SK-N-SH (cell line): ENCODE measurements around the gene WBP2. TPM values are rescaled to one million over a fixed set of nuclear protein-coding genes. Genes with fewer than 3 reads are reported as not detected.

Experiments used
- CTCF ChIA-PET: fragments of 300-600, 350-600 bp; formaldehyde crosslinking; extraction: SDS; loops from one replicate; lab custom pipeline; 2021; lab: Yijun Ruan, JAX
- POLR2A ChIA-PET: fragments of 350-600 bp; sonication (Branson Sonifier 250); formaldehyde crosslinking; extraction: SDS; loops from one replicate; lab custom pipeline; 2020; ENCODE audit warnings: antibody characterized with exemption, inconsistent platforms; lab: Yijun Ruan, JAX
- DNase-seq: peaks from one replicate; pipeline ENCODE4 v3.0.0; 2012
- H2AFZ ChIP-seq: fragments of 200-600 bp; sonication (generic); 2 replicates; pipeline ENCODE4 v1.8.1; 2016; ENCODE audit warnings: antibody characterized with exemption, mild to moderate bottlenecking, low read depth
- H3F3A ChIP-seq: fragments of 200-600 bp; sonication (generic); replicated peaks from 2 replicates; pipeline ENCODE3; 2016; ENCODE audit warnings: antibody characterized with exemption, mild to moderate bottlenecking; ENCODE audit not compliant: insufficient read depth
- H3K27ac ChIP-seq, 2 experiments: fragments of 200-500 bp in 1 of 2; fragments of 200-600 bp in 1 of 2; sonication (Bioruptor generic) in 1 of 2; sonication (generic), shearing (Covaris generic) in 1 of 2; 2 replicates each; pipeline versions ENCODE4 v1.5.1 to v1.6.1; 2014 to 2016; ENCODE audit warnings: low read depth in 2 of 2, inconsistent platforms in 1 of 2, low read length in 1 of 2, mild to moderate bottlenecking in 1 of 2, mixed read lengths in 1 of 2
- H3K27me3 ChIP-seq: fragments of 200-600 bp; sonication (generic), shearing (Covaris generic); 2 replicates; pipeline ENCODE4 v1.6.1; 2016; ENCODE audit warnings: mixed run types; ENCODE audit not compliant: insufficient read depth
- H3K36me3 ChIP-seq, 2 experiments: fragments of 200-500 bp in 1 of 2; fragments of 200-600 bp in 1 of 2; sonication (Bioruptor generic) in 1 of 2; sonication (generic) in 1 of 2; replicated peaks in 1 of 2; 2 replicates each; pipeline versions ENCODE3 to v1.5.1; 2014 to 2016; ENCODE audit warnings: low read length in 1 of 2, mild to moderate bottlenecking in 1 of 2; ENCODE audit not compliant: insufficient read depth in 2 of 2, control insufficient read depth in 1 of 2
- H3K4me1 ChIP-seq, 2 experiments: fragments of 200-500 bp in 1 of 2; fragments of 200-600 bp in 1 of 2; sonication (Bioruptor generic) in 1 of 2; sonication (generic), shearing (Covaris generic) in 1 of 2; 2 replicates each; pipeline versions ENCODE4 v1.5.1 to v1.6.1; 2014 to 2016; ENCODE audit warnings: low read depth in 1 of 2, low read length in 1 of 2, mixed run types in 1 of 2; ENCODE audit not compliant: insufficient read depth in 2 of 2, control insufficient read depth in 1 of 2
- H3K4me2 ChIP-seq: fragments of 200-600 bp; sonication (generic), shearing (Covaris generic); 2 replicates; pipeline ENCODE4 v1.6.1; 2017; ENCODE audit warnings: mixed run types
- H3K4me3 ChIP-seq, 2 experiments: fragments of 200-500 bp in 1 of 2; fragments of 200-600 bp in 1 of 2; sonication (Bioruptor generic) in 1 of 2; sonication (generic), shearing (Covaris generic) in 1 of 2; 2 replicates each; pipeline versions ENCODE4 v1.5.1 to v1.8.1; 2014 to 2016; ENCODE audit warnings: low read depth in 2 of 2, inconsistent platforms in 1 of 2, low read length in 1 of 2, mild to moderate bottlenecking in 1 of 2, mixed read lengths in 1 of 2, moderate library complexity in 1 of 2
- H3K79me2 ChIP-seq: fragments of 200-600 bp; sonication (generic); 2 replicates; pipeline ENCODE4 v1.8.1; 2017; ENCODE audit warnings: mild to moderate bottlenecking; ENCODE audit not compliant: insufficient read depth
- H3K9ac ChIP-seq: fragments of 200-600 bp; sonication (generic); 2 replicates; pipeline ENCODE4 v1.6.1; 2017; ENCODE audit warnings: mixed run types
- H3K9me2 ChIP-seq: fragments of 200-600 bp; sonication (generic); 2 replicates; pipeline ENCODE4 v1.6.1; 2017; ENCODE audit warnings: mixed run types
- H3K9me3 ChIP-seq: fragments of 200-600 bp; sonication (generic); 2 replicates; pipeline ENCODE4 v1.6.1; 2017; ENCODE audit warnings: mixed run types, mild to moderate bottlenecking, moderate library complexity
- H4K20me1 ChIP-seq: fragments of 200-600 bp; sonication (generic); 2 replicates; pipeline ENCODE4 v1.6.1; 2017; ENCODE audit warnings: mild to moderate bottlenecking, mixed run types; ENCODE audit not compliant: insufficient read depth
- CTCF ChIP-seq: fragments of 200-600 bp; sonication (generic); IDR thresholded peaks from 2 replicates; pipeline ENCODE4 v1.6.1; 2017; ENCODE audit warnings: antibody characterized with exemption, mild to moderate bottlenecking, moderate library complexity
- IRF3 ChIP-seq: fragments of 150-350 bp; IDR thresholded peaks from 2 replicates; pipeline ENCODE4 v1.6.1; 2016; ENCODE audit warnings: mild to moderate bottlenecking, low read depth, low read length
- JUND ChIP-seq: IDR thresholded peaks from 2 replicates; pipeline ENCODE4 v1.4.0; 2012
- MAX ChIP-seq: IDR thresholded peaks from 2 replicates; pipeline ENCODE4 v1.4.0; 2012; ENCODE audit warnings: low read depth
- MEF2A ChIP-seq: IDR thresholded peaks from 2 replicates; pipeline ENCODE4 v1.4.0; 2012; ENCODE audit warnings: low read depth, borderline replicate concordance
- MXI1 ChIP-seq: IDR thresholded peaks from 2 replicates; pipeline ENCODE4 v1.6.1; 2012; ENCODE audit warnings: mild to moderate bottlenecking, low read depth, low read length, improper control_type of control experiment
- POLR2AphosphoS5 ChIP-seq: IDR thresholded peaks from 2 replicates; pipeline ENCODE4 v1.6.1; 2012; ENCODE audit warnings: low read depth, low read length
- RAD21 ChIP-seq: IDR thresholded peaks from 2 replicates; pipeline ENCODE4 v1.6.1; 2012; ENCODE audit warnings: mild to moderate bottlenecking, low read length
- RCOR1 ChIP-seq: fragments of 150-350 bp; IDR thresholded peaks from 2 replicates; pipeline ENCODE4 v1.6.1; 2017; ENCODE audit warnings: antibody characterized with exemption, low read length
- SIN3A ChIP-seq: IDR thresholded peaks from 2 replicates; pipeline ENCODE4 v1.6.1; 2012; ENCODE audit warnings: low read depth, mild to moderate bottlenecking, low read length, moderate library complexity, borderline replicate concordance
- TAF1 ChIP-seq: IDR thresholded peaks from 2 replicates; pipeline ENCODE4 v1.6.1; 2012; ENCODE audit warnings: low read depth, mild to moderate bottlenecking, low read length, moderate library complexity, borderline replicate concordance
- WGBS: methylation state at CpG from one replicate; pipeline ENCODE4 v1.1.6; 2017; ENCODE audit warnings: low lambda C conversion rate; 5-methylcytosine and 5-hydroxymethylcytosine counted together
- polyA plus RNA-seq, 3 experiments: library from polyadenylated mRNA; depleted of rRNA; stranded (reverse); fragments of >200 nt; gene quantifications; 2 replicates each; pipeline ENCODE4 v1.2.3, GENCODE V29; 2012
- TF ChIP-seq, protein P1 (sequence below): IDR thresholded peaks from 2 replicates; pipeline ENCODE4 v1.6.1; 2012; ENCODE audit warnings: mild to moderate bottlenecking, low read depth, low read length, moderate library complexity
- TF ChIP-seq, protein P2 (sequence below): fragments of 150-350 bp; IDR thresholded peaks from 2 replicates; pipeline ENCODE4 v1.6.1; 2017; ENCODE audit warnings: antibody characterized with exemption, low read length, low read depth, borderline replicate concordance

Gene WBP2
- polyA plus RNA-seq, 1 of the 3 experiments (the other 2 are of a cell fraction) = 55.8 TPM

DNA sequence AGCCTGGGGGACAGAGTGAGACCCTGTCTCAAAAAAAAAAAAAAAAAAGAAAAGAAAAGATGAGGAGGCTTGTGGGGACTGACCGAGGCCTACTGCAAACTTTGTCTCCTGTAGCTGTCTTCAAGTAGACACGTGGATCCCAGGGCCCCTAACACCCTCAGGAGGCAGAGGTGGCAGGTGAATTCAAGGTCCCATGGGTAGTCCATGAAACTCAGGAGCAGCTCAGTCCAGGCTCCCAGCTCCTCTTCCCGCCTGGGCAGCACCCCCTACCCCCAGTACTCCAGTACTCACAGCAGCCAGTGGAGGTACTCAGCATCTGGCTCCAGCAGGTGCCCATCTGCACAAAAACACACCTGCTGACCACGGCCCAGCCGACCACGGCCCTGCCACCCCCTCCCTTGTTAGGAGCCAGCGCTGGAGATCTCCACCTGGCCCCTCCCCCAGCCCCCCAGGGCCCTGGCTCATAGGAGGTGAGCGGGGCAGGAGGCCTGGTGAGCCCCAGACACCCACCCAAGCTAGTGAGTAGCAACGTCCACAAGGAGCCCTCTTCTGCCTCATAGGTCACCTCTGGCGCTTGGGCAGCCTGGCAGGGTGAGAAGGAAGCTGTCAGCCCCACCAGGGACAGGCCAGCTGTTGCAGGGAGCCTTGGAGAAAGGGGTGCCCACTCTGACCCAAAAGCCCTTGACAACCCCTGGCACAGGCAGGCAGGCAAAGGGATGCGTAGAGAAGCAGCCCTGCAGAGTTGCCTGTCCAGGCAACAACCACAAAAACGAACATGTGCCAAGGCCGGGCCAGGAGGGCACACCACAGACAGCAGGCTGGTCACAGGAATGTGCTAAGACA is 45.8 kb upstream of the WBP2 start (continued):
- TF ChIP-seq MXI1 (no peak), RCOR1 (no peak), POLR2AphosphoS5 (no peak), SIN3A (no peak), MEF2A (no peak), IRF3 (no peak), RAD21 (no peak)

GRCh38 chr17:75899767-75900468 is 44.8 kb upstream of the WBP2 start:
- Histone ChIP-seq H3K9me3 (no peaks in the 10 kb centered on the region), H3F3A (peaks cover 24% of the 10 kb centered on the region), H2AFZ (no peak overlapping the region), H3K9me2 (no peaks in the 10 kb centered on the region), H3K36me3 (peaks cover 26 to 42% of the 10 kb centered on the region in 2 experiments), H3K79me2 (peaks cover 41% of the 10 kb centered on the region), H3K4me2 (no peak overlapping the region), H3K27ac (no peak overlapping the region), H3K9ac (no peak overlapping the region), H3K4me3 (no peak overlapping the region), H3K4me1 (peaks cover 13 to 15% of the 10 kb centered on the region in 2 experiments; a peak in 3 of 4 replicates), H4K20me1 (no peaks in the 10 kb centered on the region), H3K27me3 (no peaks in the 10 kb centered on the region)
- ChIA-PET POLR2A (interaction anchor here (1.2 kb wide), 1 partner anchor 27 kb away, joined by 3 read pairs; no protein-coding TSS in a partner anchor), CTCF (interaction anchor here (0.6 to 16.0 kb wide), 7 partner anchors 22 to 151 kb away, joined by 3 to 214 read pairs (median 3); partner anchors contain the start of gene TRIM47)
- 99% methylated on average over 22 of the region's 23 CpGs for WGBS
- no peak for DNase-seq
- TF ChIP-seq RCOR1 (no peak), MAX (no peak), TAF1 (no peak), CTCF (no peak), SIN3A (no peak), JUND (no peak)
- TF ChIP-seq, protein P1, sequence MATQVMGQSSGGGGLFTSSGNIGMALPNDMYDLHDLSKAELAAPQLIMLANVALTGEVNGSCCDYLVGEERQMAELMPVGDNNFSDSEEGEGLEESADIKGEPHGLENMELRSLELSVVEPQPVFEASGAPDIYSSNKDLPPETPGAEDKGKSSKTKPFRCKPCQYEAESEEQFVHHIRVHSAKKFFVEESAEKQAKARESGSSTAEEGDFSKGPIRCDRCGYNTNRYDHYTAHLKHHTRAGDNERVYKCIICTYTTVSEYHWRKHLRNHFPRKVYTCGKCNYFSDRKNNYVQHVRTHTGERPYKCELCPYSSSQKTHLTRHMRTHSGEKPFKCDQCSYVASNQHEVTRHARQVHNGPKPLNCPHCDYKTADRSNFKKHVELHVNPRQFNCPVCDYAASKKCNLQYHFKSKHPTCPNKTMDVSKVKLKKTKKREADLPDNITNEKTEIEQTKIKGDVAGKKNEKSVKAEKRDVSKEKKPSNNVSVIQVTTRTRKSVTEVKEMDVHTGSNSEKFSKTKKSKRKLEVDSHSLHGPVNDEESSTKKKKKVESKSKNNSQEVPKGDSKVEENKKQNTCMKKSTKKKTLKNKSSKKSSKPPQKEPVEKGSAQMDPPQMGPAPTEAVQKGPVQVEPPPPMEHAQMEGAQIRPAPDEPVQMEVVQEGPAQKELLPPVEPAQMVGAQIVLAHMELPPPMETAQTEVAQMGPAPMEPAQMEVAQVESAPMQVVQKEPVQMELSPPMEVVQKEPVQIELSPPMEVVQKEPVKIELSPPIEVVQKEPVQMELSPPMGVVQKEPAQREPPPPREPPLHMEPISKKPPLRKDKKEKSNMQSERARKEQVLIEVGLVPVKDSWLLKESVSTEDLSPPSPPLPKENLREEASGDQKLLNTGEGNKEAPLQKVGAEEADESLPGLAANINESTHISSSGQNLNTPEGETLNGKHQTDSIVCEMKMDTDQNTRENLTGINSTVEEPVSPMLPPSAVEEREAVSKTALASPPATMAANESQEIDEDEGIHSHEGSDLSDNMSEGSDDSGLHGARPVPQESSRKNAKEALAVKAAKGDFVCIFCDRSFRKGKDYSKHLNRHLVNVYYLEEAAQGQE = no peak
- TF ChIP-seq, protein P2, sequence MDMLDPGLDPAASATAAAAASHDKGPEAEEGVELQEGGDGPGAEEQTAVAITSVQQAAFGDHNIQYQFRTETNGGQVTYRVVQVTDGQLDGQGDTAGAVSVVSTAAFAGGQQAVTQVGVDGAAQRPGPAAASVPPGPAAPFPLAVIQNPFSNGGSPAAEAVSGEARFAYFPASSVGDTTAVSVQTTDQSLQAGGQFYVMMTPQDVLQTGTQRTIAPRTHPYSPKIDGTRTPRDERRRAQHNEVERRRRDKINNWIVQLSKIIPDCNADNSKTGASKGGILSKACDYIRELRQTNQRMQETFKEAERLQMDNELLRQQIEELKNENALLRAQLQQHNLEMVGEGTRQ = no peak
